BE2C (cell line): ENCODE data around the gene IL1RAPL2.

Source experiments
- DNase-seq: peaks from one replicate; pipeline ENCODE4 v3.0.0-alpha.2; 2020
- H3K27me3 ChIP-seq: fragments of 250-450 bp; sonication (Bioruptor Pico); 2 replicates; pipeline ENCODE4 v1.5.1; 2020; ENCODE audit warnings: mild to moderate bottlenecking
- H3K36me3 ChIP-seq: fragments of 250-450 bp; sonication (Bioruptor Pico); 2 replicates; pipeline ENCODE4 v1.5.1; 2020; ENCODE audit warnings: mild to moderate bottlenecking
- H3K4me1 ChIP-seq: fragments of 250-450 bp; sonication (Bioruptor Pico); 2 replicates; pipeline ENCODE4 v1.5.1; 2020
- H3K4me3 ChIP-seq: 2 replicates; pipeline ENCODE4 v1.5.1; 2011; ENCODE audit warnings: low read depth, low read length
- H3K9me3 ChIP-seq: fragments of 250-450 bp; sonication (Bioruptor Pico); 2 replicates; pipeline ENCODE4 v1.5.1; 2020
- TF ChIP-seq, protein P1 (sequence below): IDR thresholded peaks from 2 replicates; pipeline ENCODE4 v1.5.1; 2012; ENCODE audit warnings: mild to moderate bottlenecking, low read depth, low read length

IL1RAPL2 gene

DNA sequence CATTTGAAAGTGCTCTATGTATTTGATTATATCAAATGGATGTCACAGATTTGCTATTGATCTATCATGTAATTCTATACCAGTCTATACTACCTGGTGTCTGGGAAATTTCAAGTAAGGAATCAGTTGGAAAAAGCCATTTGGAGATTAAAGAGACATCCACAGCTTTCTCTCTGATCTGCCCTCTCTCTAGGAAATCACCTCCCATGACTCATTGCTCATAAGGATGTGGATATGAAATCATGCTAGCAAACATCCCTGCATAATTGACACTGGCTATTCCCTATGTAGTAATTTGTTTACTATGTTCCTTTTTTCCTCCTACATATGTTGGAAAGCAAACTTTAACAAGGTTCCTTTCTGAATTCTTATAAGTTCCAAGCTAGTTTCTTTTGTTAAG, 560.2 kb downstream of the IL1RAPL2 start:
- TF ChIP-seq, protein P1, sequence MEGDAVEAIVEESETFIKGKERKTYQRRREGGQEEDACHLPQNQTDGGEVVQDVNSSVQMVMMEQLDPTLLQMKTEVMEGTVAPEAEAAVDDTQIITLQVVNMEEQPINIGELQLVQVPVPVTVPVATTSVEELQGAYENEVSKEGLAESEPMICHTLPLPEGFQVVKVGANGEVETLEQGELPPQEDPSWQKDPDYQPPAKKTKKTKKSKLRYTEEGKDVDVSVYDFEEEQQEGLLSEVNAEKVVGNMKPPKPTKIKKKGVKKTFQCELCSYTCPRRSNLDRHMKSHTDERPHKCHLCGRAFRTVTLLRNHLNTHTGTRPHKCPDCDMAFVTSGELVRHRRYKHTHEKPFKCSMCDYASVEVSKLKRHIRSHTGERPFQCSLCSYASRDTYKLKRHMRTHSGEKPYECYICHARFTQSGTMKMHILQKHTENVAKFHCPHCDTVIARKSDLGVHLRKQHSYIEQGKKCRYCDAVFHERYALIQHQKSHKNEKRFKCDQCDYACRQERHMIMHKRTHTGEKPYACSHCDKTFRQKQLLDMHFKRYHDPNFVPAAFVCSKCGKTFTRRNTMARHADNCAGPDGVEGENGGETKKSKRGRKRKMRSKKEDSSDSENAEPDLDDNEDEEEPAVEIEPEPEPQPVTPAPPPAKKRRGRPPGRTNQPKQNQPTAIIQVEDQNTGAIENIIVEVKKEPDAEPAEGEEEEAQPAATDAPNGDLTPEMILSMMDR, result no peak
- Histone ChIP-seq H3K27me3 (no peaks in the 10 kb centered on the region), H3K4me1 (no peaks in the 10 kb centered on the region), H3K36me3 (no peaks in the 10 kb centered on the region), H3K9me3 (no peaks in the 10 kb centered on the region), H3K4me3 (no peak overlapping the region)
- no peak for DNase-seq

DNA sequence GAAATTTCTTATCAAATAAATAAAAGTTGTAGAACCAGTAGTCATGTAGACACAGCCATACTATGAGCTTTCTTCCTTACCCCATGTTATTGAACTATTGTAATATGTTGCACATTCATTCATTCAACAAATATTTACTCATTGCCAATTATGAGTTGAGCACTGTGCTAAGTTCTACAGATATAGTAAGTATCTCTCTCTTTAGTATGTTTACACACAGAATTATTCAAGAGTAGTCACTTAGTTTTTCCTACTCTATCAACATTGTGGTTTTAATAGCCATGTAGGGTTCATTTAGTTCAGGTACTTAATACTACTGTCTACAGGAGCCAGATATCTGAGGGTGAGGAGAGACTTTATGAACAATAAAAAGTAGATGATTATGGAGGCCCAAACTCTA, 568.3 kb downstream of the IL1RAPL2 start:
- H3K9me3 ChIP-seq, result no peaks in the 10 kb centered on the region
- H3K27me3 ChIP-seq, result no peaks in the 10 kb centered on the region
- no peak overlapping the region for H3K4me3 ChIP-seq
- no peaks in the 10 kb centered on the region for H3K4me1 ChIP-seq
- no peak for DNase-seq
- H3K36me3 ChIP-seq, result no peaks in the 10 kb centered on the region
- TF ChIP-seq, protein P1, result no peak

DNA sequence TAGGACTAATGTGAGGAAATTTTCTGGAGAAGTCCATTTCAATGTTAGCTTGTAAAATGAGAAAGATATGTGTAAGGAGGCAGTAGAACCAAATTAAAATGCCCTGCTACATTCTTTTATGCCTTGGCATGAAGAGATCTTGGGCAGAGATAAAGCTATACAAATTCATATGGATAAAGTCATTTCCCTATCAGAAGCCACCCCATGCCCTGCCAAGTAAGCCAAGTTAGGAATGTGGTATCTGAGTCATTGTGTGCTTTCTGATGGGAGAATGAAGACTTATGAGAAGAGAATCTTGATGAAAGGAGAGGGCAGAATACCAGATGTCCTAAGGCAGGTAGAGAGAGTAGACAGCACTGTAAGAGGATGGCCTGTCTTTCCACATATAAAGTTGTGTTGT, 570.8 kb downstream of the IL1RAPL2 start:
- Histone ChIP-seq H3K36me3 (no peaks in the 10 kb centered on the region), H3K27me3 (no peaks in the 10 kb centered on the region), H3K4me3 (no peak overlapping the region), H3K4me1 (no peaks in the 10 kb centered on the region), H3K9me3 (no peaks in the 10 kb centered on the region)
- TF ChIP-seq, protein P1, result no peak
- no peak for DNase-seq

DNA sequence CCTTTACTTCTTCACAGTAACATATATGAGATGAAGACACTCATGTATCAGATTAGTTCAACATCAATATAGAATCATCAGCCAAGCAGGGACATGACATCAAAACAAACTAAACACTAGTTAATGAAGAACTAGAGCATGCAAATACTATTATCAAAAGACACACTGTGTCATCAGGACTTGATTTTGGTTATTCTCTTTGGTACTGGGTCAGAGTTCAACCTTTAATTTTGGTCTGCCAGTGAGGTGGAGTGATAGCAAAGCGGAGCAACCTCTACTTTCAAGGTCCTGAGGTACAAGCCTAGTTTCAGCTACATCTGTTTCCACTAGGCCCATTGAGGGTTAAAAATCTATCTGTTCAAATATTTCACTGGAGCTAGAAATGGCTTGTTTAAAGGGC, 584.0 kb downstream of the IL1RAPL2 start:
- H3K9me3 ChIP-seq, result no peaks in the 10 kb centered on the region
- TF ChIP-seq, protein P1, result no peak
- H3K27me3 ChIP-seq, result no peaks in the 10 kb centered on the region
- H3K4me1 ChIP-seq, result no peaks in the 10 kb centered on the region
- no peak overlapping the region for H3K4me3 ChIP-seq
- DNase-seq, result no peak
- no peaks in the 10 kb centered on the region for H3K36me3 ChIP-seq

DNA sequence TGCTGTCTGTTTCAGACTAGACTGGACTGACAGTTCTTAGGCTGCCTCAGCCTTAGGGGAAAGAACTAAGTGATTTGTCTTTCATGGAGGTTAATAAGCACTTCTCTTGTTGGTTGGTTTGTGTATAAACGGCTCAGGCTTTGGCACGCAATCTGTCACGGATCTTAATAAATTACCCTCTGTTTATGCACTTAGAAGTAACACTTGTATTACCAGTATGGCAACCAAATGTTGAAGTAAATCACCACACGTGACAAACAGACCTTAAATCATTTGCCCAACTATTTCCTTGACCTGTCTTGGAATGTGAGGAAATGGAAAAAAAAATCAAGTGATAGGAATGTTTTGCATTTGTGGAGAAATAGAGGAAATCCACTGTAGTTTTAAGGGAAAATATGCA, 584.6 kb downstream of the IL1RAPL2 start:
- no peaks in the 10 kb centered on the region for H3K9me3 ChIP-seq
- H3K27me3 ChIP-seq, result no peaks in the 10 kb centered on the region
- H3K4me1 ChIP-seq, result no peaks in the 10 kb centered on the region
- TF ChIP-seq, protein P1, result no peak
- H3K4me3 ChIP-seq, result no peak overlapping the region
- no peak for DNase-seq
- no peaks in the 10 kb centered on the region for H3K36me3 ChIP-seq

DNA sequence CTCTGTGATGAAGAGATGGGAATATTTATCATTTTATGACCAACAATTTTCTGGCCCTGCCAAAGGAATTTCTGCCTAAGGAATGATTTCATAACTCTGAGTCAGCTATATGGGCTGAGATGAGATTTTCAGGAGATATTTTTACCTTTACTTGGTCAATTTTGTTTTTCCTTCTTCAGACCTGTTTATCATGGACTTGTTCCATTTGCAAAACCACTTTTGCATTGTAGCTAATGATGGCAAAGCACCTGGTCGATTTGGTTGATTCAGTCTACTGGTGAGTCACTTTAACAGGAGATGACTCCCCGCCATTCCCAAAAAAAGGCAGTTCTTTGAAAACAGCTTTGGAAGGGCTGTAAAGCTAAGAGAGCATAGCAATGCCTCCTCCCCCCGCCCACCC, 601.2 kb downstream of the IL1RAPL2 start:
- TF ChIP-seq, protein P1, result no peak
- H3K27me3 ChIP-seq, result no peaks in the 10 kb centered on the region
- H3K4me1 ChIP-seq, result no peaks in the 10 kb centered on the region
- H3K4me3 ChIP-seq, result no peak overlapping the region
- no peak for DNase-seq
- no peaks in the 10 kb centered on the region for H3K36me3 ChIP-seq
- H3K9me3 ChIP-seq, result no peaks in the 10 kb centered on the region
